ENCODE results near the gene INVS.

GRCh38 chr9:100303747-100304146 lies 204.7 kb downstream of the INVS start:
- TF ChIP-seq POLR2AphosphoS5 (IDR thresholded peaks at IDR 0.05), result no peak
- TF ChIP-seq, protein P1, sequence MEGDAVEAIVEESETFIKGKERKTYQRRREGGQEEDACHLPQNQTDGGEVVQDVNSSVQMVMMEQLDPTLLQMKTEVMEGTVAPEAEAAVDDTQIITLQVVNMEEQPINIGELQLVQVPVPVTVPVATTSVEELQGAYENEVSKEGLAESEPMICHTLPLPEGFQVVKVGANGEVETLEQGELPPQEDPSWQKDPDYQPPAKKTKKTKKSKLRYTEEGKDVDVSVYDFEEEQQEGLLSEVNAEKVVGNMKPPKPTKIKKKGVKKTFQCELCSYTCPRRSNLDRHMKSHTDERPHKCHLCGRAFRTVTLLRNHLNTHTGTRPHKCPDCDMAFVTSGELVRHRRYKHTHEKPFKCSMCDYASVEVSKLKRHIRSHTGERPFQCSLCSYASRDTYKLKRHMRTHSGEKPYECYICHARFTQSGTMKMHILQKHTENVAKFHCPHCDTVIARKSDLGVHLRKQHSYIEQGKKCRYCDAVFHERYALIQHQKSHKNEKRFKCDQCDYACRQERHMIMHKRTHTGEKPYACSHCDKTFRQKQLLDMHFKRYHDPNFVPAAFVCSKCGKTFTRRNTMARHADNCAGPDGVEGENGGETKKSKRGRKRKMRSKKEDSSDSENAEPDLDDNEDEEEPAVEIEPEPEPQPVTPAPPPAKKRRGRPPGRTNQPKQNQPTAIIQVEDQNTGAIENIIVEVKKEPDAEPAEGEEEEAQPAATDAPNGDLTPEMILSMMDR (IDR thresholded peaks at IDR 0.05), result no peak
